HG03196 (cell line): ENCODE measurements around the gene SCAMP4.

Experiments used
- ATAC-seq: cut with Tn5 transposase; IDR thresholded peaks from one replicate; pipeline ENCODE4 v1.9.1; 2021; ENCODE audit not compliant: unreplicated experiment

SCAMP4 gene

DNA sequence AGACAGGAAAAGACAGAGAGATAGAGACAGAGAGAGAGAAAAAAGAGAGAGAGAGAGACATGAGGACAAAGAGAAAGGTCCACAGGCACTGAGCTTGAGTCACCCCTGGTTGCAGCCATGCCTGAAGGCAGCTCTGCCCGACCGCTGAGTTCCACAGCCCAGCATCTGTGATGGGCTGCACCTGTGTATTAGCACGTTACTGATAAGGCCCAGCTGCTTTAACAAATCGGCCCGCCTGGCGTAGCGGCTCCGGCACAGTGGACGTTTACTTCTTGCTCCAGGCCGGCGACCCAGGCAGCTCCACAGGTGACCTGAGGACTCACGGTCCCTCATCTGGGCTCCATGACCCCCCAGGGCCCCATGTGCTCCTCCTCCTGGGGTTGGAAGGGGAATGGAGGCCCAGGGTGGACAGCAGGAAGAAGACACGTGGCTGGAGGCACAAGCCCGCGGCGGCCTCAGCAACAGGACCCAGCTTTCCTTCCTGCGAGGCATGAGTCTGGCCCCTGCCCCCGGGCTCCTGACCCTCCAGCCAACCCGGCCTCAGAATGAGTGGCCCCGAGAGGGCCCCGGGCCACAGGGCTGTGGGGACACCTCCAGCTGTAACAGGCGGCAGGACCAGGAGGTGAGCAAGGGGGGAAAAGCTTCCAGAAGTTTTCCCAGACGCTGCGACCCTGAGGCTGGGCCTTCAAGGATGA lies 31.9 kb downstream of the SCAMP4 start:
- ATAC-seq = no peak

DNA sequence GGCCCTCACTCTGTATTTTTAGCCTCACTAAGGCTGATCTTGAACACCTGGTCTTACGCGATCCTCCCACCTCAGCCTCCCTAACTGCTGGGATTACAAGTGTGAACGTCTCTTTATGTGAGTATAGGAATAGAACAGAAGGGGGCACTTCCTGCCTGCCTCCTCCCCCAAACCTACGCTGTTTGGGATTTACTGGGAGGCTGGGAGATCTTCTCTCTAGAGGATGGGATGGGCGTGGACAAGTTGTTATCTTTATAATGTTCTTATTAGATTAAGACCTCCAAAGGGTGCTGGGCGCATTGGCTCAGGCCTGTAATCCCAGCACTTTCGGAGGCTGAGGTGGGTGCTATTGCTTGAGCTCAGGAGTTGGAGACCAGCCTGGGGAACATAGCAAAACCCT lies 32.9 kb downstream of the SCAMP4 start:
- ATAC-seq = no peak

DNA sequence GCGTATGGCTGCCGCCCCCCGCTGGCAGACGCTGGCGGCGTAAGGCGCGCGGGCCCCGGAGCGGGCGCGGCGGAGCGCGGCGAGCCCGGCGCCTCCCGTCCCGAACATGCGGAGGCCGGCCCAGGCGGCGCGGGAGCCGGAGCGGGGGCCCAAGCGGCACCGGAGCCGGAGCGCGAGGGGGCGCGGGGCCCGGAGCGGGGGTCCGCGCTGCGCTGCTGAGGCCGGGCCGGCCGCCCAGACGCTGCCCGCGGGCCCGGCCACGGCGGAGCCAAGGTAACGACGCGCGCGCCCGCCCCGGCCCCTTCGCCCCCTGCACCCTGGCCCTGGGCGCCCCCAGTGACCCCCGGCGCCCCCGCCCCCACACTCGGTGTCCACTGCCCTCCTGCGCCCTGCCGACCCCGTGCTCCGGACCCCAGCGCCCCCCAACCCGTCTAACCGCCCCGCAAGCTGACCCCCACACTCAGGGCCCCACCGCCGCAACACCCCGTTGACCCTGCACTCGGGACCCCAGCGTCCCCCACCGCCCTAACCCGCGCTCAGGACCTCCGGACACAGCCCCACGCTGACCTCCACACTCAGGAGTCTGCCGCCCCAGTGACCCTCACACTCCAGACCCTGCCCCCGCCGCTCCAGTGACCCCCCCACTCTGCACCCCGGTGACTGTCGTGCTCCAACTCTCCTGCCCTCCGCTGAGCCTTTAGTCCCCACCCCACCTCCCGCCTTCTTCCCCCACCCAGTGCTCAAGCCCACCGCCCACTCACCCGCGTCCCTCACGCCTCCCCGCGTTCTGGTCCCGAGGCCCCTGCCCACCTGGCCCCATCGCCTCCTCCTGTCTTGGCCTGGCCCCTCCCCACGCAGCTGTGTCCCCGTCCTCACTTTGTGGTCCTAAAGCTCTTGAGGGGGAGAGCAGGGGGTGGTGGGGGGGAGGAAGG lies 36.2 kb downstream of the SCAMP4 start, which contains the start of gene CSNK1G2:
Gene CSNK1G2 (plus strand): TSS at position 27 of the 932 bp plus-strand sequence. CDS start 28,601 bp downstream, outside the sequence.
- ATAC-seq = peak; percentile 44

DNA sequence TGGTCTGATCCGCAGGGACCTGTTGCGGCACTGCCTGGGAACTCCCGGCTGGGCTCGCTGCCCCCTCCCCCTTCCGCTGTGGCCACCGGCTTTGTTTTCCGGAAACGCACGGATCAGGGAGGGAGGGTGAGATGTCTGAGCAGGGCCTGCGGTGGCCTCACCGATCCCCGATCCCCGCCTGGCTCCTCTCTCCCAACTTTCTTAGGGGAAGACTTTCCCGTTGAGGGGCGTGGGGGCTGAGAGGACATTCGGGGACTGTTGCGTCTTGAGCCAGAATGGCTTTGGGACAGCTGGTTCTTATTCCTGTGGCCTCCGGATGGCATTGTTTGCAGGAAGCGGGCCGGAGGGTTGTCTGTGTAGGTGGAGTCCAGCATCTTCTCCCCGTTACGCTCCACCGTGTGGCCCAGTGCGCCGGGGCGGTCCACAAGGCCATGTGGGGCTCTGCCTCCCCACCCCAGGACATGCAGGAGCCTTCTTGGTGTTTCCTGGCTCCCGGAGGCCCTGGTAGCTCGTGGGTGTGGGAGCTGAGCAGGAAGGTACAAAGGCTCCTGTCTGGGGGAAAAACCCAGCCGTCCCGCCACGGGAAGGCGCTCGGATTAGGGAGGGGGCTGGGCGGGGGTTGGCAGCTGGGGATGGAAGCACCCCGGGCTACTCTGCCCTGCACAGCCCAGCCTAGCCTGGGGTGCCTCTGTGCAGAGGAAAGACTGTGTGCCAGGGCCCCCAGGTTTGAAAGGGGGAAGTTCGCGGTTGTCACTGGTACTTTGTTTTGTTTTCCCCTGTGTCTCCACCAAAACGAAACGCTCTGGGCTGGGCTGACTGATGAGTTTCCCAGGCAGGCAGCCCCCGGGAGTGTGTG lies 37.1 kb downstream of the SCAMP4 start:
- no peak for ATAC-seq

DNA sequence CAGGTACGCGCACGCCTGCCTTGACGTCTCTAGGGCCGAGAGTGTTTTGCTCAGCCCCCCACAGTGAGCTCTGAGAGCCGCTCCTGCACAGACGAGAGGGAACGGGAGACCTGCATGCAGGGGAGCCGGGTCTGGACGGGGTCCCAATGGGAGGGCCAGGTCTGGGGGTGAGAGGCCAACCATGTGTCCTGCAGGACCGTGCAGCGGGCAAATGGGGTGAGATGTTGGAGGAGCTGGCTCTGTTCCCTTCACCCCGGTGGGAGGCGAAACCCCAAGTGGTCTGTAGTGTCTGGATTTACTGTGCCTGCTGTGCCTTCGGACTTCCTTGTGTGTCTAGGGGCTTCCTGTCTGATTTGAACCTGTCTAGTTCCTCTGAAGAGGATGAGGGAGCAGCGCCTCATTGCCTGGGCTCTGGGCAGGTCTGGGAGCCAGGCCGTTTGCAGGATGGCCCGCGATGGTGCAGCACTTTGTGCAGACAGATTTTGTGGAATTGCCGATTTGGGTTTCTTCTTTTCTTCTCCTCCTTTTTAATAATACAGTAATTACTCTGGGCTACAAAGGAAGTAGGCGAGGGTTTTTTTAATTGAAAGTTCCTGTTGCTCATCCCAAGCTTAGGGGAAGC lies 37.8 kb downstream of the SCAMP4 start:
- ATAC-seq = no peak

DNA sequence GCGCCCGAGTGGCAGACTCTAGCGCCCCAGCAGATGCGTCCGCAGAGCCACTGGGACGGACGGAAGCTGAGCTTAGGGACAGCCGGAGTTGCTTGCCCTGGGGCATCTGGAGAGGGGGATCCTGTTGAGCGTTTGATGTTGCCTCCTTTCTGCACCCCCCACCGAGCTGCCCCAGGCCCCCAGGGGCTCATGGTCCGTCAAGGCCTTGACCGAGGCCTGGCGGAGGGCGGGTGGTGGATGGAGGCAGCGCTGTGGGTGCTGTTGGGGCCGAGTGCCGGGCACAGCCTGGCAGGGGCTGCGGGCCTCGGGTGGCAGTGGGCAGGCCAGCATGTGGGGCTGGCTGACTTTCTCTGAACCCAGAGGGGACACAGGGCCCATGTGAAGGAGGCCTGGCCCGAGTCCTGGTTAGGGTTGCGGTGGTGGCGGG lies 38.5 kb downstream of the SCAMP4 start:
- ATAC-seq = no peak

DNA sequence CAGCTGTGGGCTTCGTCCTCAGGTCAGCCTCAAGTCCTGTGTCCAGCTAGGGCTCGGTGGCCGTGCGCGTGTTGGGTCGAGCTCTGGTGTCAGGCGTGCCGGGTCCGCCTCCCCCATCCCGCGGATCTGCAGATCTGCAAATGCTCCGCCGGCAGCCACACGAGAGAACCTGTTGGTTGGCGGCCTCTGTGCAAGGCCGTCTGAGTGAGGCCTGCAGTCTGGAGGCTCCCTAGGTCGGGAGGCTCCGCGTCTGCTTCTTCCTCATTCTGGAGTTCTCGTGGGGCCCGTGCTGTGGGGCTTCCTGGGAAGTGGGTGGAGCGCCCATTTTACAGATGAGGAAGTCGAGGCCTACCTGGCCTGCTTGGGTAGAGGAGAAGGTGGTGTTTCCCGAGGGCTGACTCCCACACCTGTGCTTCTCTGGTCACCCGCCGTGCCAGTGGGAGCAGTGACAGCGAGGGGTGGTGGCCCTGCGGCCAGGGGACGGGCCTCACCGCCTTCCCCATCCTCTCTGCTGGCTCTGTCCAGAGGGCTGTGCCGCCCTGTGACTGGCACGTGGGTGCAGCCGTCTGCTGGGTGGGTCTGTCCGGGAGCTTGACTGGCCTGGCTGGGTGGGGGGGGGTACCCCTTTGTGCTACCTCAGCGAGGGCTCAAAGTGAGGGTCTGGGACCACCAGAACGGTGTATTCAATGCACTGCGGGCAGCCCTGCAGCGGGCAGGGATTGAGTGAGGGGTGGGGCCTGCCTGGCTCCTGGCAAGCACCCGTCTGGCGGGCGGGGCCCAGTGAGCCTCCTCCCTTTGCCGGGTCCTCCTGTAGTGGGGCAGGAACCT lies 39.1 kb downstream of the SCAMP4 start:
- no peak for ATAC-seq

DNA sequence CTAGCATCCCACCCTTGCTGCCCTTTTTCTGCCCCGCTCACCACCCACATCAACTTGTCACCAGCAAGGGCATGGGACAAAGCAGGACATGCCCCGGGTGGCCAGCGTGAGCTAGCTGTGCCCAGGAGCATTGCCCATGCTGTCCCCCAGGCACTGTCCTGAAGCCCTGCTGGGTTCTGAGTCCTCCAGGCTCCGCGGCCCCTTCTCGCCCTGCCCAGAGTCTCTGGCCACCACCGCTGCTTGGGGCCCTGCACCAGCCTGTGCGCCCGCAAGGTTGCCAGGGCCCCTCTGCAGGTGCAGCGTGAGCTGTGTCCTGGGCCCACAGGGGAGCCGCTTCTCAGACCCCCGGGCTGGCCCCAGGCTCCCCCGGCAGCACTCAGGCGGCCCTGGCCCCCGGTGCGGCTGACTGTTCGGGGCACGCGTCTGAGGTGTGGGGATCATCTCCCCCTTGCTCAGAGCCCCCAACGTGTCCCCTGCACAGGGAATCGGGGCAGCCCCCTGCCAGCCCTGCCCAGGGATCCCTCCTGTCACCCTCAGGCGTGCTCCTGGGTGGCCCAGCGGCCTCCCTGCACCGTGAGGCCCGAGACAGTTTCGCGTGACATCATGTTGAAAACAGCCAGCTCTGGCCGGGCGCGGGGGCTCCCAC lies 39.8 kb downstream of the SCAMP4 start:
- ATAC-seq = no peak

DNA sequence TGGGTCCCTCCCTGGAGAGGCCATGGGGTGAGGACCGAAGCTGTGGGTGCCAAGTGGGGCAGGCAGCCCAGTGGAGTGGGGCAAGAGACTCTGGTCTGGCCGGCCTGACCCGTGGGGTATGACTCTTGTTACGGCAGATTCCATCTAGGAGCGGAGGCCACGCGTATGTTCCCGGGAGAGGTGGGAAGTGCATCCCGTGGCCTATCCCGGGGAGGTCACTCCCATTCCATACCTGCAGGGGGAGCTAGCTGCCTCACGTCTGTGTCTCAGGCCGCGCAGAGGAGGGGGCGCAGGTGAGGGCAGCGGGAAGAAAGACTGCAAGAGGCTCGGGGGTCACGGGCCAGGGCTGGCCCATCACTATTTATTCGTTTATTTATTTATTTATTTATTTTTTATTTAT lies 40.7 kb downstream of the SCAMP4 start:
- ATAC-seq = no peak

DNA sequence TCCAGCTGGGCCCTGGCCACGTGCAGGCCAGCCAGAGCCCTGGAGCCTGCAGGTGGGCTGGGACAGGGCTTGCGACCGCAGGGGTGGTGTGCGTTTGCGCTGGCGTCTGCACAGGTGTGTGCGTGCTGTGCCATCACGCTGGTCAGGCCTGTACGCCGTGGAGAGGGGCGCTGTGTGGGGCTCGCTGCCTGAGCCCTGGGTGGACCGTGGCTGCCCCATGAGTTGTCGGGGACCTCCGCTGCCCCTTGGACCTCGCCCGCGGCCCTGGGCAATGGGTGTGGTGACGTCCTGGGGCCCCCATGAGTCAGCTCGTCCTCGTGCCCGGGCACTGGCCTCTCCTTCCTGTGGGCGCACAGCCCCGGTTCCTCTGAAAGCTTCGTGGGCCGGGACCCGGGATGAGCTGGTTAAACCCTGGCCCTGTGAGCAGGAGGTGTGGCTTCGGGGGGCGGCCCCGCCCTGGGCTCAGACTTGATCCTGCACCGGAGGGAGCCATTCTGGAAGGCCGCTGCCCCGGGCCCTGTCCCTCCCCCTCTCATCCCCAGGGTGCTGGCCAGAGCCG lies 42.5 kb downstream of the SCAMP4 start:
- ATAC-seq = no peak

DNA sequence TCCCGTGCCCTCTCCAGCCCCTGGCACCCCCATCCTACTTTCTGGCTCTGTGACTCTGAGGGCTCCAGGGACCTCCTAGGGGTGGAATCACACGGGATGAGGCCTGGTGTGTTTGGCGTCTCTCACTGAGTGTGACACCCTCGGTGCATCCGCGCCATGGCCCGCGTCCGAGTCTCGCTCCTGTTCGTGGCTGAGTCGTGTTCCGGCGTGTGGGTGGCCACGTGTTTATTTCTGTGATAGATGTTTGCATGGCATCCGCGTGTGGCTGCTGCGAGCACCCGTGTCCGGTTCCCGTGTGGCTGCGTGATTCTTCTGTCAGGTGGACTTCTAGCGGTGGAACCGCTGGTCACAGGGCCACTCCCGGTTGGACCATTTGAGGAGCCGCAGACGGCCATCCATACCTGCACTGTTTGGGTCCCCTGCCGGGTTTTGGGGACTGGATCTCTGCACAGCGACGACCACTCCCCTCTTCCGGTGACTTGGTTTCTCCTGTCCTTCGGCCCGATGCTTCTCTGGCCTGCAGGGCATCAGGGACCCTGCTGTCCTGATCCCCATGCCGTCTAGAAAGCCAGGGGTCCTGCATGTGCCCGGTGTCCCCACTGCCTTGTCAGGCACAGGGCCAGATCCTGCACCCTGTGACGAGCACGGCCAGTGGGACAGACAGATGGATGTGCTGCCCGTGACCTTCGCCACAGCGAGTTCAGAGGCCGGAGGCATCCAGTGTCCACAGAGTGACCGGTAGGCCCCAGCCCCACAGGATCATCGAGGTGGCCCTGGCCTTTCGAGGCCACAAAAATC lies 44.3 kb downstream of the SCAMP4 start:
- ATAC-seq = no peak

DNA sequence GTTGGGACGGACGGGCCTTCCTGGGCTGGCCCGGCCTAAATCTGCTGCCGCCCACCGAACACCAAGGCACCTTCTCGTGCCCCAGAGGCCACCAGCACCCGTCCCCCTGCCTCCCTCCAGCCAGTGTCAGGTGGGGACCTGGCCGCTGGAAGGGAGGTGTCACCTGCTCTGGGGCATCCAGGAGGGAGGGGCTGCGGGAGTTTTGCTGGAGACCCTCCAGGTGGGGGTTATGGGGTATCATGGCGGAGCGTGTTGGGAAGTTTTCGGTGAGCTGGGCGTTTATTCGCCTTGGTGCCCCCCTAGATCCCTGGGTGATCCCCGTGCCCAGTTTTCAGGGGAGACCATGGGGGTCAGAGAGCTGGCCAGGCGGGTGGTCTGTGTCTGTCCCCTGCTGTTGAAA lies 45.4 kb downstream of the SCAMP4 start:
- ATAC-seq = no peak

DNA sequence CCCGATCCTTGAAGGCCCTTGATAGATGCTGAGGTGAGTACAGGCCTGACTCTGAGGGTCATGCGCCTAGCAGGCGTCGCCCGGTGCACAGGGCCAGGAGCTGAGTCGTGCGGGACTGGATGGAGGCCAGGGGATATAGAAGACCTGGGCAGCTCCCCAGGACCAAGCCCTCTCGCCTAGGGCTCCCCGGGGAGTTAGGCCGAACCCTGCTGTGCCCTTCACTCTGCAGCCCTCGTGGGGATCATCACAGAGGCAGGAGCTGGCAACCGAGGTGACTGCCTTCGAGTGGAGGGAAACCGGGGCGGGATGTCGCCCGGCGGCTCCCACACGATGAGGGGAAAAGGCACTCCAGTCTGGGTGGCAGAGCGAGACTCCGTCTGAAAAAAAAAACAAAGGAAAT lies 47.4 kb downstream of the SCAMP4 start:
- no peak for ATAC-seq

DNA sequence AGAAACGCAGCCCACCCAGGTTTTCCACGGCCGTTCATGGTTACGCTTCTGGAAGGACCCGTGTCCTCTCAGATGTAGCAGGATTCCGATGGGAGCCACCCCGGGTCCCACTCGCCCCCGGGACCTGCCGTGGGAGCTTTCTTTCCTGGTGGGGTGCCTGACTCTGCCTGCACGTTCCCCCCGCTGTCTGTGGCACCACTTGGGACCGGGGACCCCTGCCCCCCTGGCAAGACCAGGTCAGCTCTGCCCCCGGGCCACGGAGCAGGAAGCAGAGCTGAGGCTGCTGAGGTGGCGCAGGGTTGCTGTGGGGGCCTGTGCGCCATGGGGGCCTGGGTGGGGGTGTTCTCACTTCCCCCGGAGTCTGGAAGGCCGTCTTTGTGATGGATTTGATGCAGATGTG lies 47.8 kb downstream of the SCAMP4 start:
- ATAC-seq = no peak

DNA sequence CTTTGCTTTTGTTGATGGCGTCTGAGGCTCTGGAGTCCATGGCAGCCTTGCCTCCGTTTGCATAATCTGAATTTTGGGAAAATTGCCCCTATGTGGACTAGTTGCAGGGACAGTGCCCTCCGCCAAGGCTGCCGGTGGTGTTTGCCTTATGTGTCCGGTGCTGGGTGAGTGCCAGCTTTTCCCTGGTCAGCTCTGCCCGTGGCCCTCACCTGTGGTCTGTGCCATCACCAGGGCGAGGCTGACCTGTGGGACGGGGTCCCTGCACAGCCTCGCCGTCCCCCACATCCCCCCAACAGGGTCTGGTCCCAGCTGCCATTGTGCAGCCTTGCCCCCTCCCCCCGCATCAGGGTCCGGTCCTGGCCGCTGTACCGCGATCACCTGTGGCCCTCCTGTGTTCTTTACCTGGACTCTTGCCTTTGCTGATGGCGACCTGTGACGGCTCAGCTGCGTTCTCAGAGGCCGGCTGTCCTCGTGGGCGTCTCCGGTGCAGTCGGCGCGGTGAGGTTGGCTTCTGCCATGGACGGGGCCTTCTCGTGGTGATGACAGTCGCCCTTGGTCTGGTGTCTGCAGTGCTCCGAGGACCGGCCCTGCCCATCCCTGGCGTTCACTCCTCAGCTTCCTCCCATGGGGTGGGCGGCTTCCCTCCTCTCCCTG lies 48.4 kb downstream of the SCAMP4 start:
- ATAC-seq = no peak

DNA sequence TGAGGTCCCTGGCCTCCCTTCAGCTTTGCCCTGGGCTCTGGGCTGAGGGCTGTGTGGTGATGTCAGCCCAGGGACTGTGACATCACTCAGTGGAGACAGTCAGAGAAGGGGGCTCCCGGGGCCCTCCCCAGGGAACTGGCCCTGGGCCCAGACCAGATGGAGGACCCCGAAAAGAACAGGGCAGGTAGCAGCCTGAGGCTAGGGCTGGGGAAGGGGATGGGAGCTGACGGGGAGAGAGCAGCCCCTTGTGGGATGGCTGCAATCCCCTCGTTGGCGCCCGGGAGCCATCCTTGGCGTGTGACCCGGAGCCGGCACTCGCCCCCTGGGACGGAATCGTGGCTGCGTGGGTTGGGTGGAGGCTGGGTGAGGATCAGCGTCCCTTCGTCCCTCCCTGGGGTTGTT lies 49.3 kb downstream of the SCAMP4 start:
- ATAC-seq = no peak

DNA sequence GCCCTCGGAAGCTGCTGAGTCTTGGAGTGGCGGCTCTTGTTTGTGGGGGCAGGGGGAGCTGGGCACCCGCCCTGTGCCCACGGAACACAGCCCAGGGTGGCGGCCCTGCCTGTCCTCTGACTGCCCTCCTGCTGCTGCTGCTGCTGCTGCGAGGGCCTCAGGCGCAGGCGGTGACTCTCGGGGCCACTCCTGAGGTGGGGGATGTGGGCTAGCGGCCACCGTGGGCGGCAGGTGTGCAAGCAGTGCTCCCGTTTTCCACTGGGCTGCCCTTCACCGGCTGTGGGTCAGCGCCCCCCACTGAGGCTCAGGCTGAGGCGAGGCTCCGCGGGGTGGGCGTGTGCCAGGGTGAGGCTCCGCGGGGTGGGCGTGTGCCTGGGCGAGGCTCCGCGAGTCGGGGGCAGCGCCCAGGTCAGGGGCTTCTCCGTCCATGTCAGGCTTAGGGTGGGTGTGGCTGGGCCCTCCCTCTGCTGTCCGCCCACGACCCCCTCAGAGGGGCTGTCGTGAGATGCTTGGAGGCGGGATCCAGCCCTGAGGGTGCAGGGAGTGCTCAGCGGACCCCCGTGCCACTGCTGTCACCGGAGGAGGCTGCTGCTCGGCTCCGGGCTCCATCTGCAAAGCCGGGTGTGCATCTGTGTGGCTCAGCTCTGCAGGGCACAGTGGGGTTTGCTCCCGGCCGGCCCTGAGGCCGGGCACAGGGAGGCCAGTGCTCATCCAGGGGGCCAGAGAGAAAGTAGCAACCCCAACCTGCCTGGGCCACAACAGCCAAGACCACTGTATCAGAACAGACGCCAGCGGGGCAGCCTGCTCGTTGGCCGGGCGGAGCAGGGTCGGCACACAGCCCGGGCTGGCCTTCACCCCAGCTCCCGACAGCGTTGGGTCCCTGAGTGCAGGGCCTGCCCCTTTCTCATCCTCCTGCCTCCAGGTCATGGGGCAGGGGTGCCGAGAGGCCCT lies 50.2 kb downstream of the SCAMP4 start:
- no peak for ATAC-seq
